Stimulated activated CD4-positive, alpha-beta T cell treated with anti-CD3 and anti-CD28 coated beads, Interleukin-12 subunit alpha, Interleukin-12 subunit beta, amount 100 ng/mL, for 4 hours (primary cell): ENCODE data around the gene CLC.
A peak's percentile ranks its signal among the peaks of the same experiment; 100 is the strongest.
"Not testable (repeated sequence)": the region's sequence is repeated elsewhere in the genome, so short reads cannot be mapped to it uniquely, and the experiment has no call there.

Source experiments
- DNase-seq: peaks from one replicate; pipeline ENCODE4 v3.0.0-alpha.2; 2020

Gene CLC

GRCh38 chr19:39737891-39738290 lies at the start of gene CLC:
Gene CLC, minus strand, starts transcription at chr19:39738029. Its CDS starts 77 bp downstream, at chr19:39737952.
- no peak for DNase-seq

GRCh38 chr19:39780894-39781293 lies 43.1 kb upstream of the CLC start:
- no peak for DNase-seq

GRCh38 chr19:39778763-39779162 lies 40.9 kb upstream of the CLC start, which contains the start of gene LEUTX:
Gene LEUTX, plus strand, starts transcription at chr19:39778854. Its CDS starts 67 bp downstream, at chr19:39778921.
- no peak for DNase-seq

GRCh38 chr19:39768786-39769185 lies 31.0 kb upstream of the CLC start:
- no peak for DNase-seq

- no peak for DNase-seq
Observed at GRCh38 chr19:39768334-39768733, 30.5 kb upstream of the CLC start.

- peak; percentile 29 for DNase-seq
Observed at GRCh38 chr19:39765091-39766076, 27.6 kb upstream of the CLC start.

GRCh38 chr19:39761851-39762250 lies 24.0 kb upstream of the CLC start:
- not testable (repeated sequence) for DNase-seq

GRCh38 chr19:39759457-39760184 lies 21.8 kb upstream of the CLC start:
- DNase-seq = no peak

- DNase-seq = no peak
Observed at GRCh38 chr19:39754971-39755370, 17.1 kb upstream of the CLC start.

GRCh38 chr19:39754544-39754943 lies 16.7 kb upstream of the CLC start:
- DNase-seq = no peak

GRCh38 chr19:39752795-39753194 lies 15.0 kb upstream of the CLC start:
- DNase-seq = no peak

- DNase-seq = no peak
Observed at GRCh38 chr19:39752390-39752789, 14.6 kb upstream of the CLC start.

GRCh38 chr19:39749981-39750380 lies 12.2 kb upstream of the CLC start:
- no peak for DNase-seq

- no peak for DNase-seq
Observed at GRCh38 chr19:39746836-39747529, 9.2 kb upstream of the CLC start.

- no peak for DNase-seq
Observed at GRCh38 chr19:39745643-39746042, 7.8 kb upstream of the CLC start.

GRCh38 chr19:39740395-39740794 lies 2.6 kb upstream of the CLC start:
- DNase-seq = no peak

GRCh38 chr19:39738814-39739213 lies 985 bp upstream of the CLC start:
- DNase-seq = no peak

GRCh38 chr19:39737351-39737750 lies 478 bp downstream of the CLC start:
- DNase-seq = no peak

- DNase-seq = no peak
Observed at GRCh38 chr19:39736088-39736487, 1.7 kb downstream of the CLC start.

- DNase-seq = no peak
Observed at GRCh38 chr19:39735688-39736087, 2.1 kb downstream of the CLC start.

- DNase-seq = no peak
Observed at GRCh38 chr19:39733841-39734240, 4.0 kb downstream of the CLC start.

GRCh38 chr19:39731685-39732084 lies 6.1 kb downstream of the CLC start:
- DNase-seq = no peak

GRCh38 chr19:39729594-39729993 lies 8.2 kb downstream of the CLC start:
- DNase-seq = no peak
